ENCODE results near the gene STEAP4.
"Not testable (repeated sequence)": the region's sequence is repeated elsewhere in the genome, so short reads cannot be mapped to it uniquely, and the experiment has no call there.

- TF ChIP-seq, protein P1, sequence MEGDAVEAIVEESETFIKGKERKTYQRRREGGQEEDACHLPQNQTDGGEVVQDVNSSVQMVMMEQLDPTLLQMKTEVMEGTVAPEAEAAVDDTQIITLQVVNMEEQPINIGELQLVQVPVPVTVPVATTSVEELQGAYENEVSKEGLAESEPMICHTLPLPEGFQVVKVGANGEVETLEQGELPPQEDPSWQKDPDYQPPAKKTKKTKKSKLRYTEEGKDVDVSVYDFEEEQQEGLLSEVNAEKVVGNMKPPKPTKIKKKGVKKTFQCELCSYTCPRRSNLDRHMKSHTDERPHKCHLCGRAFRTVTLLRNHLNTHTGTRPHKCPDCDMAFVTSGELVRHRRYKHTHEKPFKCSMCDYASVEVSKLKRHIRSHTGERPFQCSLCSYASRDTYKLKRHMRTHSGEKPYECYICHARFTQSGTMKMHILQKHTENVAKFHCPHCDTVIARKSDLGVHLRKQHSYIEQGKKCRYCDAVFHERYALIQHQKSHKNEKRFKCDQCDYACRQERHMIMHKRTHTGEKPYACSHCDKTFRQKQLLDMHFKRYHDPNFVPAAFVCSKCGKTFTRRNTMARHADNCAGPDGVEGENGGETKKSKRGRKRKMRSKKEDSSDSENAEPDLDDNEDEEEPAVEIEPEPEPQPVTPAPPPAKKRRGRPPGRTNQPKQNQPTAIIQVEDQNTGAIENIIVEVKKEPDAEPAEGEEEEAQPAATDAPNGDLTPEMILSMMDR (optimal IDR thresholded peaks at IDR 0.05 in 1 of 3, IDR thresholded peaks at IDR 0.05 in 1 of 3, conservative IDR thresholded peaks at IDR 0.05 in 1 of 3; ENCODE audit: extremely low read depth in 1 of 3, insufficient read depth in 2 of 3, low read length in 3 of 3) = not testable (repeated sequence)
- TF ChIP-seq EZH2 (IDR thresholded peaks at IDR 0.05; ENCODE audit: low read length) = not testable (repeated sequence)
These were observed 41.7 kb downstream of the STEAP4 start for GRCh38 chr7:88264987-88265386.

Measured in keratinocyte (primary cell).